OCI-LY3 (cell line): Measurements from ENCODE around the gene ETV1.

Experiments
- EZH2phosphoT487 ChIP-seq: fragments of 200-600 bp; shearing (Covaris generic); IDR thresholded peaks from 2 replicates; pipeline ENCODE4 v1.6.1; 2018; ENCODE audit warnings: antibody characterized with exemption, mixed run types, low read depth
- TF ChIP-seq, protein P1 (sequence below): fragments of 200-600, 300-600 bp; sonication (generic); IDR thresholded peaks from 2 replicates; pipeline ENCODE4 v1.5.1; 2014; ENCODE audit warnings: antibody characterized with exemption, low read length, low read depth

DNA sequence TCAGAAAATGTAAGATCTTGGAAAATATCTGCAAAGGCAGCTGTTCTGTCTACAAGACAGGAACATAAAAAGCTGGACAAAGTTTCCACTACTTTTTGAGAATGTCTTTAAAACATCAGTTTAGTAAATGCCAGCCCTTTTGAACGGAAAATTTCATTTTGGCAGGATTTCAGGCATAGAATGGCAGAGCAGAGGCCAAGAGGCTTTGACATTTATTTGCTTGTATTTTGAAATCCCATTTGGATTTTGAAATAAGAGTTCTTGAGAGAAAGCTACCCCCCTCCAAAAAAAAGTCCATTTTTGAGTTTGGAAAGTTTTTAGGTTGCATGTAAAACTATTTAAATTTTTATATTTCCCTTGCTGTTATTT lies 3.1 kb upstream of the ETV1 start:
- no peak for TF ChIP-seq EZH2phosphoT487
- TF ChIP-seq, protein P1, sequence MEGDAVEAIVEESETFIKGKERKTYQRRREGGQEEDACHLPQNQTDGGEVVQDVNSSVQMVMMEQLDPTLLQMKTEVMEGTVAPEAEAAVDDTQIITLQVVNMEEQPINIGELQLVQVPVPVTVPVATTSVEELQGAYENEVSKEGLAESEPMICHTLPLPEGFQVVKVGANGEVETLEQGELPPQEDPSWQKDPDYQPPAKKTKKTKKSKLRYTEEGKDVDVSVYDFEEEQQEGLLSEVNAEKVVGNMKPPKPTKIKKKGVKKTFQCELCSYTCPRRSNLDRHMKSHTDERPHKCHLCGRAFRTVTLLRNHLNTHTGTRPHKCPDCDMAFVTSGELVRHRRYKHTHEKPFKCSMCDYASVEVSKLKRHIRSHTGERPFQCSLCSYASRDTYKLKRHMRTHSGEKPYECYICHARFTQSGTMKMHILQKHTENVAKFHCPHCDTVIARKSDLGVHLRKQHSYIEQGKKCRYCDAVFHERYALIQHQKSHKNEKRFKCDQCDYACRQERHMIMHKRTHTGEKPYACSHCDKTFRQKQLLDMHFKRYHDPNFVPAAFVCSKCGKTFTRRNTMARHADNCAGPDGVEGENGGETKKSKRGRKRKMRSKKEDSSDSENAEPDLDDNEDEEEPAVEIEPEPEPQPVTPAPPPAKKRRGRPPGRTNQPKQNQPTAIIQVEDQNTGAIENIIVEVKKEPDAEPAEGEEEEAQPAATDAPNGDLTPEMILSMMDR = no peak
